ENCODE data around the gene SPATS2.

SPATS2 gene

DNA sequence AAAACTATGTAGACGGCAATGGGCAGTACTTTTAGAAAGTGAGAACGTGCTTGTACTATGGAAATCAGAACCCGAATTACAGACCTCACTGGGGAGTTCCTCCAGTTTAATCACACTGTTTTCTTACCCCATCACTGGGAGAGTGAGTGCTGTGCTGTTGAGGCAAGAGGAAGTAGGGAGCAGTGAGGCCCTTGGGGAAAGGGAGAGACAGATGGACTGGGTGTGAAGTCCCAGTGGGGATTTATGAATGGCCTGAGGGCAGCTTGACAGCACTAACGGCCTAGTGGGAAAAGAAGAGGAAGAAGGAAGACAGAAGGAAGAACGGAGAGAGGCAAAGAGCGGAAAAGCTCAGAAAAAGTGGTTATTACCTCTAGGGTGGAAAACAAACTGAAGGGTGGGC lies 195.0 kb downstream of the SPATS2 start:
- no peak for DNase-seq (ENCODE audit: extremely low read depth, insufficient read length)
- Histone ChIP-seq H3K27me3 (replicated peaks; ENCODE audit: control insufficient read depth, insufficient read depth, low read length) (no peaks in the 10 kb centered on the region), H3K36me3 (ENCODE audit: control insufficient read depth, insufficient read depth, low read length) (peaks cover 46% of the 10 kb centered on the region), H3K4me3 (replicated peaks; ENCODE audit: low read depth, low read length) (no peak overlapping the region)
- TF ChIP-seq, protein P1, sequence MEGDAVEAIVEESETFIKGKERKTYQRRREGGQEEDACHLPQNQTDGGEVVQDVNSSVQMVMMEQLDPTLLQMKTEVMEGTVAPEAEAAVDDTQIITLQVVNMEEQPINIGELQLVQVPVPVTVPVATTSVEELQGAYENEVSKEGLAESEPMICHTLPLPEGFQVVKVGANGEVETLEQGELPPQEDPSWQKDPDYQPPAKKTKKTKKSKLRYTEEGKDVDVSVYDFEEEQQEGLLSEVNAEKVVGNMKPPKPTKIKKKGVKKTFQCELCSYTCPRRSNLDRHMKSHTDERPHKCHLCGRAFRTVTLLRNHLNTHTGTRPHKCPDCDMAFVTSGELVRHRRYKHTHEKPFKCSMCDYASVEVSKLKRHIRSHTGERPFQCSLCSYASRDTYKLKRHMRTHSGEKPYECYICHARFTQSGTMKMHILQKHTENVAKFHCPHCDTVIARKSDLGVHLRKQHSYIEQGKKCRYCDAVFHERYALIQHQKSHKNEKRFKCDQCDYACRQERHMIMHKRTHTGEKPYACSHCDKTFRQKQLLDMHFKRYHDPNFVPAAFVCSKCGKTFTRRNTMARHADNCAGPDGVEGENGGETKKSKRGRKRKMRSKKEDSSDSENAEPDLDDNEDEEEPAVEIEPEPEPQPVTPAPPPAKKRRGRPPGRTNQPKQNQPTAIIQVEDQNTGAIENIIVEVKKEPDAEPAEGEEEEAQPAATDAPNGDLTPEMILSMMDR (IDR thresholded peaks at IDR 0.05; ENCODE audit: insufficient read depth, low read length, poor library complexity, severe bottlenecking): no peak

DNA sequence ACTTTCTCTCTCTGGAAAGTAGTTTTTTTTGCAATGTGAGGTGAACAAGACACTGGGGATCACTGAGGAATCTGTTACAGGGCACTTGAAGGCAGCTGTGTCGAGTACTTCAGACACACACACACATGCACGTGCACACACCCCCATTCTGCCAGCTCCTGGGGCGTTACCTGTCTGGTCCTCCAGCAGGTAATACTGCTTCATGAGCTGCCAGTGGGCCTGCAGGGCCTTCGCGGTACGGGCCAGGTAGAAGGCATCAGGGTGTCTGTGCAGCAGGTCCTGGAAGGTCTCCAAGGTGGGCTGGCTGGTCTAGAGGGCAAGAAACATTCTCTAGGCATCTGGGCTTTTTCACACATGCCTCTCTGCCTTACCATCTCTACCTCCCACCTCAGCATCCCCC lies 195.6 kb downstream of the SPATS2 start:
- no peak overlapping the region for H3K4me3 ChIP-seq (replicated peaks; ENCODE audit: low read depth, low read length)
- TF ChIP-seq, protein P1 (IDR thresholded peaks at IDR 0.05; ENCODE audit: insufficient read depth, low read length, poor library complexity, severe bottlenecking): no peak
- H3K36me3 ChIP-seq (ENCODE audit: control insufficient read depth, insufficient read depth, low read length): peaks cover 42% of the 10 kb centered on the region
- no peak for DNase-seq (ENCODE audit: extremely low read depth, insufficient read length)
- no peaks in the 10 kb centered on the region for H3K27me3 ChIP-seq (replicated peaks; ENCODE audit: control insufficient read depth, insufficient read depth, low read length)

DNA sequence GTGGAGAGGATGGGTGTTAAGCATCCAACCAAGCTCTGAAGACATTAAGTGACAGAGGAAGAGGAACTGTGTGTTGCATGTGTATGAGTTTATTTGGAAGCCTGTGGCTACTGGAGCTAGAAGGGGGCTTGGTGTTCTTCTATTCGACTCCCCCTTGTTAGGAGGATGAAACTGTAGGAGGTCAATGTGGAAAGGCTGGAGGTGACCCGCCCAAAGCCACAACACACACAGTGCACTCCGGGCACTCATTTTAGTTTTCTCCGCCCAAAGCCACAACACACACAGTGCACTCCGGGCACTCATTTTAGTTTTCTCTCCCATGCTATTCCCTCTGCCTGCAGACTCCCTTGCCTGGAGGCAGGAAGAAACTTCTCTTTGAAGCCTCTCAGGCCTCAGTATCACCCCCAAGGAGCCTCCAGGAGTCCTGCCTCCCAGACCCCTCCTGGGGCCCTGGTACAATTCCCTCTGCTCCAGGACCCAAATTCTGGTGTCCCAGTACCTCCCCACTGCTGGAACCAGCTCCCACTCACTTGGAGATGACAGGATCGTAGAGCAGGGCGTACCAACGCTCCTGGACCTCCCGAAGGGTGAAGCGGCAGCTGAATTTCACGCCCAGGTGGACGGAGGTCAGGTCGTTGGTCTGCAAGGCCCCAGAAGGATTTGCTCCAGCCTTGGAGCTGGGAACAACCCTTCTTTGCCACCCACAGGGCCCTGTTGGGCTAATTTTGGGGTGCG lies 196.9 kb downstream of the SPATS2 start:
- Histone ChIP-seq H3K27me3 (replicated peaks; ENCODE audit: control insufficient read depth, insufficient read depth, low read length) (no peaks in the 10 kb centered on the region), H3K36me3 (ENCODE audit: control insufficient read depth, insufficient read depth, low read length) (peaks cover 35% of the 10 kb centered on the region), H3K4me3 (replicated peaks; ENCODE audit: low read depth, low read length) (no peak overlapping the region)
- DNase-seq (ENCODE audit: extremely low read depth, insufficient read length): no peak
- TF ChIP-seq, protein P1 (IDR thresholded peaks at IDR 0.05; ENCODE audit: insufficient read depth, low read length, poor library complexity, severe bottlenecking): no peak

DNA sequence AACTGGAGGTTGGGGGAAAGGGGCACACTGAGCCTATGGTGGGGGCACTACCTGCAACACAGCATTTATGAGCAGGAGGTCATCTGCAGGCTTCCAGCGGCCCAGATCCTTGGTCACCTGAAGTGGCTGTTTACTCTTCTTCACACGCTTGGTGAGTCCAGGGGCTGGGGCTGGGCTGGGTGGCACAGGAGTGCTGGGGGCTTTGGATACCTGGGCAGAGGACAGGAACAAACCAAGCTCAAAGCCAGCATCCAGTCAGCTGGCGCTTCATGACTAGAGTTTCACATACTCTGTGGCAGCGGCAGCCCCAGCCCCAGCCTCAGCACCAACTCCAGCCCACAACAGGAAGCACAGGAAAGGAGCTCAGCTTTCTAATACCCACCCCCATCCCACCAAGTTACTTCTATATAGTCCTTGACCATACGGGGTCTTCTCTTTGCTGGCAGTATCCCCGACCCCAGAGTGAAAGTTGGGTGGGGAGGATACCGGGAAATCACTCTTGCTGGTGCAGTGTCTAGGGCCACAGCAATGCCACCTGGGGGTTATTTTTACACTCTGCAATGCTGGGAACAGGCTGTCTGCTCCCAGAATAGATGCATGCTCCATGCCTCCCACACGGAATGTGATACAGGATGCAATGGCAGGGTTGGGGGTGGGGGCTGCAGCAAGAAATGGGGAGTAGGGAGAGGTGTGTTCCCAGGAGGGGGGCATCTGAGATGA lies 197.6 kb downstream of the SPATS2 start:
- DNase-seq (ENCODE audit: extremely low read depth, insufficient read length): no peak
- TF ChIP-seq, protein P1 (IDR thresholded peaks at IDR 0.05; ENCODE audit: insufficient read depth, low read length, poor library complexity, severe bottlenecking): no peak
- H3K27me3 ChIP-seq (replicated peaks; ENCODE audit: control insufficient read depth, insufficient read depth, low read length): no peaks in the 10 kb centered on the region
- no peak overlapping the region for H3K4me3 ChIP-seq (replicated peaks; ENCODE audit: low read depth, low read length)
- H3K36me3 ChIP-seq (ENCODE audit: control insufficient read depth, insufficient read depth, low read length): peaks cover 32% of the 10 kb centered on the region

DNA sequence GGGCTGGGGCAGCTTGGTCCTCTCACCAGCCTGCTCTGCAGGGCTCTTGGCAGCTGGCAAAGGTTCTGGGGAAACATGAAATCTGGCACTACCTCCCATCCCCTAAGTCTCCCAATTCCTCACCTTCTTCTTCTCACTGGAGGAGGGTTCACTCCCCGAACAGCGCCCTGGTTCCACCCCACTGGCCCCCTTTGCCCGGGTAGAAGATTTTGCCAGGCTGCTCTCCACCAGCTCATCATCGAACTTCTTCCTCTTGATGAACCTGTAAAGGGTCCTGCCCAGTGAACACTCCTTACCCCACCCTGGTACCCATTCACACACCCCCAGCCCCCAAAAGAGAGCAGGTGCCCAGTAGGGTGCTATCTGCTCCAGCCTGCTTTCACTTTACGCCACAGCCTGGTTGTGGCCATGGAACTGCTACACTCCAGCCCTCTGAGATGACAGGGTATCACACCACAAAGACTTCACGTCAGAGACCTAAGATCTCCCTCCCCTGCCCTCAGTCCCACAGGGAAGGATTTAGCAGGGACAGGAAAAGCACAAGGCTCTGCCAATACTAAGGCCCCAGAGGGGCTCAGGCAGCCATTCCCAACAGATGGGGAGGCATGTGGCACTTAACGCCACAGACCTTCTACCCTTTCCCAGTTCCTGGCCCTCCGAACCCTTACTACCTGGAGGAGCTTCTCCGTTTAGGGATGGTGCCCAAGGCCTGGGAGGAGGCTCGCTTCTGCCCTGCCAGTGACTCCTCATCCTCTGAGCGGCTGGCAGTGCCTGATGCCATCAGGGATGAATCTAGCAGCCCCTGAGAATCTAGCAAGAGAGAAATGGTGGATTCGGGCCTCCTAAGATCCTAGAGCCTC lies 198.4 kb downstream of the SPATS2 start:
- Histone ChIP-seq H3K27me3 (replicated peaks; ENCODE audit: control insufficient read depth, insufficient read depth, low read length) (no peaks in the 10 kb centered on the region), H3K36me3 (ENCODE audit: control insufficient read depth, insufficient read depth, low read length) (peaks cover 27% of the 10 kb centered on the region), H3K4me3 (replicated peaks; ENCODE audit: low read depth, low read length) (no peak overlapping the region)
- TF ChIP-seq, protein P1 (IDR thresholded peaks at IDR 0.05; ENCODE audit: insufficient read depth, low read length, poor library complexity, severe bottlenecking): no peak
- DNase-seq (ENCODE audit: extremely low read depth, insufficient read length): no peak
